SK-N-SH (cell line): ENCODE measurements around the gene CYTH4.

ENCODE experiments used
- CTCF ChIP-seq: fragments of 200-600 bp; sonication (generic); IDR thresholded peaks from 2 replicates; pipeline ENCODE4 v1.6.1; 2017; ENCODE audit warnings: antibody characterized with exemption, mild to moderate bottlenecking, moderate library complexity
- ELF1 ChIP-seq: IDR thresholded peaks from 2 replicates; pipeline ENCODE4 v1.4.0; 2012
- EP300 ChIP-seq, 2 experiments: IDR thresholded peaks; 2 replicates each; pipeline versions ENCODE4 v1.4.0 to v1.6.1; 2012; ENCODE audit warnings: borderline replicate concordance in 1 of 2, low read depth in 1 of 2, low read length in 1 of 2
- EZH2phosphoT487 ChIP-seq: fragments of 200-600 bp; sonication (generic); IDR thresholded peaks from 2 replicates; pipeline ENCODE4 v1.6.1; 2017; ENCODE audit warnings: low read depth, mixed run types, mild to moderate bottlenecking, antibody characterized with exemption, moderate library complexity, borderline replicate concordance
- GABPA ChIP-seq: IDR thresholded peaks from 2 replicates; pipeline ENCODE4 v1.4.0; 2012; ENCODE audit warnings: low read depth, mild to moderate bottlenecking
- MAX ChIP-seq: IDR thresholded peaks from 2 replicates; pipeline ENCODE4 v1.4.0; 2012; ENCODE audit warnings: low read depth
- NRF1 ChIP-seq: IDR thresholded peaks from 2 replicates; pipeline ENCODE4 v1.6.1; 2012; ENCODE audit warnings: low read depth, mild to moderate bottlenecking, low read length
- RAD21 ChIP-seq: IDR thresholded peaks from 2 replicates; pipeline ENCODE4 v1.6.1; 2012; ENCODE audit warnings: mild to moderate bottlenecking, low read length
- RXRA ChIP-seq: IDR thresholded peaks from 2 replicates; pipeline ENCODE4 v1.4.0; 2012; ENCODE audit warnings: low read depth, mild to moderate bottlenecking, borderline replicate concordance
- SIN3A ChIP-seq: IDR thresholded peaks from 2 replicates; pipeline ENCODE4 v1.6.1; 2012; ENCODE audit warnings: low read depth, mild to moderate bottlenecking, low read length, moderate library complexity, borderline replicate concordance
- TAF1 ChIP-seq: IDR thresholded peaks from 2 replicates; pipeline ENCODE4 v1.6.1; 2012; ENCODE audit warnings: low read depth, mild to moderate bottlenecking, low read length, moderate library complexity, borderline replicate concordance
- ZBTB33 ChIP-seq: IDR thresholded peaks from 2 replicates; pipeline ENCODE4 v1.4.0; 2012; ENCODE audit warnings: low read depth, borderline replicate concordance

GRCh38 chr22:37256075-37256726 is 26.1 kb upstream of the CYTH4 start:
- TF ChIP-seq MAX = no peak
- TF ChIP-seq TAF1 = no peak
- TF ChIP-seq ZBTB33 = no peak
- no peak for TF ChIP-seq RAD21
- no peak for TF ChIP-seq CTCF
- no peak for TF ChIP-seq EZH2phosphoT487
- no peak for TF ChIP-seq GABPA
- no peak for TF ChIP-seq EP300 (IDR thresholded peaks at IDR 0.05; ENCODE audit: borderline replicate concordance in 1 of 2, low read depth in 1 of 2, low read length in 1 of 2)
- TF ChIP-seq ELF1 = no peak
- TF ChIP-seq NRF1 = no peak
- TF ChIP-seq RXRA = no peak
- no peak for TF ChIP-seq SIN3A
